Neutrophil (primary cell): ENCODE results near the gene CEP290.

Experiments used
- H3K27ac ChIP-seq: fragments of 200-600 bp; sonication (generic); 2 replicates; pipeline ENCODE4 v1.5.1; 2016; ENCODE audit warnings: mild to moderate bottlenecking, moderate library complexity
- H3K27me3 ChIP-seq: fragments of 200-600 bp; sonication (generic); 2 replicates; pipeline ENCODE4 v1.6.0; 2016; ENCODE audit warnings: mild to moderate bottlenecking
- H3K36me3 ChIP-seq: fragments of 200-600 bp; sonication (generic); 2 replicates; pipeline ENCODE4 v1.5.1; 2017
- H3K4me1 ChIP-seq, 2 experiments: fragments of 200-600 bp in 1 of 2; sonication (generic) in 1 of 2; 1 replicate in 1 of 2; 2 replicates in 1 of 2; pipeline versions ENCODE4 v1.5.1 to v1.6.1; 2013 to 2016; ENCODE audit warnings: low read depth in 1 of 2, low read length in 1 of 2, mild to moderate bottlenecking in 1 of 2, moderate library complexity in 1 of 2; ENCODE audit not compliant: control insufficient read depth in 1 of 2, insufficient read depth in 1 of 2
- H3K4me3 ChIP-seq, 2 experiments: fragments of 200-600 bp in 1 of 2; sonication (generic) in 1 of 2; 1 replicate in 1 of 2; 2 replicates in 1 of 2; pipeline ENCODE4 v1.5.1; 2013 to 2016; ENCODE audit warnings: low read depth in 1 of 2, low read length in 1 of 2, mild to moderate bottlenecking in 1 of 2, moderate library complexity in 1 of 2
- H3K9me3 ChIP-seq: fragments of 200-600 bp; sonication (generic); 2 replicates; pipeline ENCODE4 v1.5.1; 2016
- CTCF ChIP-seq: fragments of 200-600 bp; sonication (generic); IDR thresholded peaks from 2 replicates; pipeline ENCODE4 v1.5.1; 2016; ENCODE audit warnings: antibody characterized with exemption

Gene CEP290

GRCh38 chr12:88184196-88184595, 42.3 kb upstream of the CEP290 start:
- peaks cover 18% of the 10 kb centered on the region for H3K36me3 ChIP-seq
- H3K9me3 ChIP-seq: no peaks in the 10 kb centered on the region
- H3K4me3 ChIP-seq: no peak overlapping the region
- H3K27ac ChIP-seq: no peak overlapping the region
- H3K4me1 ChIP-seq: no peaks in the 10 kb centered on the region
- no peak for TF ChIP-seq CTCF
- H3K27me3 ChIP-seq: no peaks in the 10 kb centered on the region

- H3K27me3 ChIP-seq: no peaks in the 10 kb centered on the region
- H3K4me3 ChIP-seq: no peak overlapping the region
- H3K9me3 ChIP-seq: no peaks in the 10 kb centered on the region
- no peaks in the 10 kb centered on the region for H3K4me1 ChIP-seq
- no peak for TF ChIP-seq CTCF
- peaks cover 21% of the 10 kb centered on the region for H3K36me3 ChIP-seq
- H3K27ac ChIP-seq: no peak overlapping the region
Measured at GRCh38 chr12:88182416-88182815, 40.5 kb upstream of the CEP290 start.

- no peaks in the 10 kb centered on the region for H3K9me3 ChIP-seq
- no peak for TF ChIP-seq CTCF
- H3K4me1 ChIP-seq: no peaks in the 10 kb centered on the region
- H3K27me3 ChIP-seq: no peaks in the 10 kb centered on the region
- no peak overlapping the region for H3K27ac ChIP-seq
- H3K36me3 ChIP-seq: peaks cover 22% of the 10 kb centered on the region
- no peak overlapping the region for H3K4me3 ChIP-seq
Measured at GRCh38 chr12:88181881-88182280, 40.0 kb upstream of the CEP290 start.

GRCh38 chr12:88179436-88180014, 37.6 kb upstream of the CEP290 start:
- no peaks in the 10 kb centered on the region for H3K4me1 ChIP-seq
- peaks cover 36% of the 10 kb centered on the region for H3K36me3 ChIP-seq
- TF ChIP-seq CTCF: no peak
- no peak overlapping the region for H3K27ac ChIP-seq
- no peaks in the 10 kb centered on the region for H3K27me3 ChIP-seq
- no peak overlapping the region for H3K4me3 ChIP-seq
- H3K9me3 ChIP-seq: no peaks in the 10 kb centered on the region

GRCh38 chr12:88175544-88175943, 33.7 kb upstream of the CEP290 start:
- no peak overlapping the region for H3K27ac ChIP-seq
- TF ChIP-seq CTCF: no peak
- H3K36me3 ChIP-seq: peaks cover 48% of the 10 kb centered on the region
- no peaks in the 10 kb centered on the region for H3K9me3 ChIP-seq
- no peaks in the 10 kb centered on the region for H3K27me3 ChIP-seq
- H3K4me1 ChIP-seq: no peaks in the 10 kb centered on the region
- H3K4me3 ChIP-seq: no peak overlapping the region
